Measurements from ENCODE around the gene TAPBP. TPM values are rescaled to one million over a fixed set of nuclear protein-coding genes. Genes with fewer than 3 reads are reported as not detected.
"Not testable (repeated sequence)": the region's sequence is repeated elsewhere in the genome, so short reads cannot be mapped to it uniquely, and the experiment has no call there.

The TAPBP gene
- total and polyA plus RNA-seq, 2 of the 8 experiments (the other 6 are each of a cell fraction or from before 2014, with no cell fraction given): 24.5 to 35.4 TPM

DNA sequence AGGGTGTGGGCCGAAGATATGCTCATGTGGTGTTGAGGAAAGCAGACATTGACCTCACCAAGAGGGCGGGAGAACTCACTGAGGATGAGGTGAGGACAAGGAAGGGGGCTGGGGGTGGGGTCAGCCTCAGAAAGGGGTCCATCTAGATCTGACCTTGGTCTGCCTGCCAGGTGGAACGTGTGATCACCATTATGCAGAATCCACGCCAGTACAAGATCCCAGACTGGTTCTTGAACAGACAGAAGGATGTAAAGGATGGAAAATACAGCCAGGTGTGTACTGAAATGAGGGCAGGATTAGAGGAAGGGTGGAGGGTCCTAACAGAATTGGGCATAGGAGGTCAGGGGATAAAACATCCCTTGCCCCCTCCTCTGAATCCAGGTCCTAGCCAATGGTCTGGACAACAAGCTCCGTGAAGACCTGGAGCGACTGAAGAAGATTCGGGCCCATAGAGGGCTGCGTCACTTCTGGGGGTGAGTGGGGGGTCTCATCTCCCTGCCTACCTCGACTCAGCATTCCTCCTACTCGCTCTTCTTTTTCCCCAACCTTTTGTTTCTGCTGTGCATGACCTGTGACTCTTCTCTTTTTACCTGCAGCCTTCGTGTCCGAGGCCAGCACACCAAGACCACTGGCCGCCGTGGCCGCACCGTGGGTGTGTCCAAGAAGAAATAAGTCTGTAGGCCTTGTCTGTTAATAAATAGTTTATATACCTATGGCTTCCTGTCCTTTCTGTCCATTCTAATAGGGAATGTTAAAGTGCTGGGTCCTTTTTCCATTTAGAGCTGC, 37.9 kb downstream of the TAPBP start:
- H3K9me3 ChIP-seq (ENCODE audit: insufficient read depth in 2 of 2, low read depth in 1 of 2, low read length in 1 of 2); H2BK12ac ChIP-seq (ENCODE audit: low read depth, low read length); H2BK5ac ChIP-seq (ENCODE audit: low read depth, low read length); H3K14ac ChIP-seq (ENCODE audit: insufficient read length); DNase-seq (ENCODE audit: low read depth in 1 of 2, low spot score in 2 of 2); H4K91ac ChIP-seq (replicated peaks; ENCODE audit: insufficient read length, low read length); H3K27me3 ChIP-seq (replicated peaks in 1 of 4; ENCODE audit: control insufficient read depth in 3 of 4, extremely low read depth in 1 of 4, insufficient read depth in 3 of 4, low read length in 3 of 4); H3K4ac ChIP-seq (replicated peaks; ENCODE audit: insufficient read length, low read depth, low read length); H2AK5ac ChIP-seq (ENCODE audit: low read depth, low read length); H3K9ac ChIP-seq (replicated peaks in 1 of 4; ENCODE audit: extremely low read depth in 1 of 4, low read depth in 3 of 4, low read length in 3 of 4); H3K27ac ChIP-seq (ENCODE audit: low read depth, low read length); H3K23ac ChIP-seq (ENCODE audit: insufficient read length); H2BK20ac ChIP-seq (ENCODE audit: low read length); H2AFZ ChIP-seq (ENCODE audit: low read length); H3K79me1 ChIP-seq (ENCODE audit: low read depth, low read length); FAIRE-seq; H2BK15ac ChIP-seq (ENCODE audit: low read length); H3K18ac ChIP-seq (ENCODE audit: extremely low read depth, low read length); H3K56ac ChIP-seq (replicated peaks; ENCODE audit: insufficient read length, low read depth, low read length); H4K8ac ChIP-seq (ENCODE audit: extremely low read depth, insufficient read depth, low read length); H4K5ac ChIP-seq (ENCODE audit: insufficient read length, low read depth, low read length); H2BK120ac ChIP-seq (replicated peaks; ENCODE audit: low read depth, low read length): not testable (repeated sequence)
- H3K4me1 ChIP-seq (replicated peaks in 1 of 4; ENCODE audit: control insufficient read depth in 3 of 4, insufficient read depth in 4 of 4, low read length in 3 of 4): peaks cover 3 to 35% (median 12%) of the 10 kb centered on the region in 4 experiments
- H3K79me2 ChIP-seq (ENCODE audit: control insufficient read depth in 1 of 2, insufficient read depth in 2 of 2, low read length in 2 of 2): peaks cover 26 to 38% of the 10 kb centered on the region in 2 experiments
- H4K20me1 ChIP-seq (replicated peaks in 1 of 2; ENCODE audit: control insufficient read depth in 1 of 2, insufficient read depth in 2 of 2, low read length in 2 of 2): peaks cover 12 to 19% of the 10 kb centered on the region in 2 experiments
- CTCF ChIA-PET (ENCODE audit: partially characterized antibody): interaction anchor here (0.6 to 8.0 kb wide), 5 partner anchors 14 to 340 kb away, joined by 3 to 81 read pairs (median 7); partner anchors contain the start of genes PFDN6, RGL2, TAPBP and WDR46
- H3K23me2 ChIP-seq (ENCODE audit: low read depth, low read length): peaks cover 22% of the 10 kb centered on the region
- H3K36me3 ChIP-seq (ENCODE audit: control insufficient read depth in 2 of 4, insufficient read depth in 4 of 4, low read length in 3 of 4): peaks cover 16 to 48% (median 37%) of the 10 kb centered on the region in 4 experiments; a peak in 7 of 8 replicates
- WGBS, 2 experiments (ENCODE audit: extremely low coverage in 1 of 2, insufficient coverage in 1 of 2, insufficient read length in 1 of 2, insufficient replicate concordance in 2 of 2, low coverage in 1 of 2, low lambda C conversion rate in 2 of 2, missing lambda C conversion rate in 1 of 2): 85% methylated on average over 16 of the region's 16 CpGs; no CpG with 5 or more reads in 1 of the 2 experiments
- TF ChIP-seq BACH1 (IDR thresholded peaks at IDR 0.05; ENCODE audit: low read length): 0 out of 2 replicates have a peak, but pooled peaks have one; percentile 40
- TF ChIP-seq POLR2A (IDR thresholded peaks at IDR 0.05; ENCODE audit: control extremely low read depth in 1 of 2, low read depth in 2 of 2, low read length in 2 of 2): peak in 1 of 2 experiments; percentile 71; a peak in 2 of 3 replicates
- peak overlapping the region; percentile 86 to 96 for H3K4me2 ChIP-seq (ENCODE audit: insufficient read depth in 1 of 2, low read depth in 2 of 2, low read length in 2 of 2)
- peak overlapping the region; percentile 52 to 81 (median 59); a peak in 7 of 8 replicates for H3K4me3 ChIP-seq (ENCODE audit: extremely low read depth in 1 of 4, insufficient read depth in 2 of 4, low read depth in 3 of 4, low read length in 4 of 4)
- POLR2A ChIA-PET (ENCODE audit: partially characterized antibody): interaction anchor here (0.6 to 12.0 kb wide), 30 partner anchors 7 to 305 kb away, joined by 3 to 337 read pairs (median 4); partner anchors contain the start of genes HSD17B8, PFDN6, RGL2 and RING1

Measured in H1 (cell line).